Activated naive CD4-positive, alpha-beta T cell treated with anti-CD3 and anti-CD28 coated beads for 36 hours (primary cell): Measurements from ENCODE around the gene SUGP2. TPM values are rescaled to one million over a fixed set of nuclear protein-coding genes. Genes with fewer than 3 reads are reported as not detected.
"Not testable (repeated sequence)": the region's sequence is repeated elsewhere in the genome, so short reads cannot be mapped to it uniquely, and the experiment has no call there.

Experiments
- CTCF ChIA-PET: fragments of 350-600 bp; sonication (Branson Sonifier 250); formaldehyde crosslinking; loops from one replicate; lab custom pipeline; 2021; ENCODE audit warnings: antibody characterized with exemption; lab: Charles Lee
- DNase-seq: peaks from one replicate; pipeline ENCODE4 v3.0.0-alpha.2; 2020
- H3K27ac Mint-ChIP-seq: one replicate; pipeline ENCODE4 v1.8.0; 2021; ENCODE audit warnings: mild to moderate bottlenecking, mixed read lengths
- H3K27me3 Mint-ChIP-seq: one replicate; pipeline ENCODE4 v1.8.0; 2021; ENCODE audit warnings: low read depth, mixed read lengths
- H3K36me3 Mint-ChIP-seq: one replicate; pipeline ENCODE4 v1.8.0; 2021; ENCODE audit warnings: low read depth, mixed read lengths
- H3K4me1 Mint-ChIP-seq: one replicate; pipeline ENCODE4 v1.8.0; 2021; ENCODE audit warnings: low read depth, mixed read lengths
- H3K4me3 Mint-ChIP-seq: one replicate; pipeline ENCODE4 v1.8.0; 2021; ENCODE audit warnings: mild to moderate bottlenecking, moderate library complexity, mixed read lengths
- H3K9me3 Mint-ChIP-seq: one replicate; pipeline ENCODE4 v1.8.0; 2021; ENCODE audit warnings: mixed read lengths
- intact Hi-C: fragments of 100-400 bp; cut with micrococcal nuclease; formaldehyde crosslinking; loops from one replicate; pipeline ENCODE4 v1.15.1; 2023
- total RNA-seq, 2 experiments: library from RNA; stranded (reverse); gene quantifications; one replicate each; pipeline ENCODE4 v1.2.3, GENCODE V29; 2021

Gene SUGP2
- total RNA-seq, 2 experiments from 2014 or later: 149 to 154 TPM

DNA sequence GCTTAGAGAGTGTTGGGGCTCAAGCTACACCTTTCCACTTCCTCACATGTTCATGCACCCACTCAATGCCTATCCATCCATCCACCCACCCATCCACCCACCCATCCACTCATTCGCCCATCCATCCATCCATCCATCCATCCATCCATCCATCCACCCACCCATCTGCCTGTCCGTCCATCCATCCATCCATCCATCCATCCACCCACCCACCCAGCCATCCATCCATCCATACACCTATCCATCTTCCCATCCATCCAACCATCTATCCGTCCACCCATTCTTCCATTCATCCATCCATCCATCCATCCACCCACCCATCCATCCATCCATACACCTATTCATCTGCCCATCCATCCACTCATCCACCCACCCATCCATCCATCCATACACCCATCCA, 79.2 kb downstream of the SUGP2 start:
- no peaks in the 10 kb centered on the region for H3K27me3 Mint-ChIP-seq
- H3K4me3 Mint-ChIP-seq: no peak overlapping the region
- no peak overlapping the region for H3K27ac Mint-ChIP-seq
- no peak for DNase-seq
- no peaks in the 10 kb centered on the region for H3K9me3 Mint-ChIP-seq
- CTCF ChIA-PET: no interaction called here
- H3K4me1 Mint-ChIP-seq: no peaks in the 10 kb centered on the region
- H3K36me3 Mint-ChIP-seq: no peaks in the 10 kb centered on the region
- intact Hi-C loops: no loop called here

DNA sequence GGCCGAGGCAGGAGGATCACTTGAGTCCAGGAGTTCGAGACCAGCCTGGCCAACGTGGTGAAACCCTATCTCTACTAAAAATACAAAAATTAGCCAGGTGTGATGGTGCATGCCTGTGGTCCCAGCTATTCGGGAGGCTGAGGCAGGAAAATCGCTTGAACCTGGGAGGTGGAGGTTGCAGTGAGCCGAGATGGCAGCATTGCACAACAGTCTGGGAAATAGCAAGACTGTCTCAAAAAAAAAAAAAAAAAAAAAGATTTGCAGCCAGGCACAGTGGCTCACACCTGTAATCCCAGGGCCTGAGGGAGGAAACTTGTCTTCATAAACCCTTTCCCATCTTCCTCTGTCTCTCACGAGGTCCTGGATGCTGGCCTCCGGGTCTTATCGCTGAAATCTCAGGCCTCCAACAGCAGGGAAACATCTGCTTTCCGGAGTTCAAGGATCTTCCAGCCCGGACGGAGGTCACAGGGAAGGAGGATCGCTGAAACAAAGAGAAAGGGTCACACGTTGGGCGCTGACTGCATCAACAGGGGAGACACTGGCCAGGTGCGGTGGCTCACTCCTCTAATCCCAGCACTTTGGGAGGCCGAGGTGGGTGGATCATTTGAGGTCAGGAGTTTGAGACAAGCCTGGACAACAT, 80.8 kb downstream of the SUGP2 start:
- H3K27me3 Mint-ChIP-seq, DNase-seq, H3K9me3 Mint-ChIP-seq, H3K4me1 Mint-ChIP-seq, H3K4me3 Mint-ChIP-seq, H3K27ac Mint-ChIP-seq, H3K36me3 Mint-ChIP-seq, intact Hi-C loops: not testable (repeated sequence)
- CTCF ChIA-PET: interaction anchor here (0.6 to 0.7 kb wide), 2 partner anchors 359 to 363 kb away, joined by 3 read pairs; no protein-coding TSS in a partner anchor

DNA sequence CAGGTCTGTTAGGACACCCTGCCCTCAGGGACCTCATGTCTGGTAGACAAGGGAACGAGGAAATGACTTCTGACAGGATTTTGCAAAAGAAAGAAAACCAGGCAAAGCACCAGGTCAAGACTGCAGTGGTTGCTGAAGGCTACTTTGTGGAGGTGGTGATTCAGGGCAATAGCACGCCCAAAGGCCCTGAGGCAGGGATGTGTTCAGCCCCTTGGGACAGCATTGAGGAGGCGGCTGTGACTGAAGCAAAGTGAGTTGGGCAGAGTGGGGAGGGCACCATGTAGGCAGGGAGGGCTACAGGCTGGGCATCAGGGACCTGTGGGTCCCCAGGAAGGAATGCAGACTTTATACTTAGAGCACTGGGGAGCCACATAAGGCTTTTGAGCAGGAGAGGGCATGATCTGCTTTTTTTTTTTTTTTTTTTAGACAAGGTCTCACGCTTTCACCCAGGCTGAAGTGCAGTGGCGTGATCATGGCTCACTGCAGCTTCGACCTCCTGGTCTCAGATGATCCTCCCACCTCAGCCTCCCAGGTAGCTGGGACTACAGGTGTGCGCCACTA, 81.5 kb downstream of the SUGP2 start:
- Mint-ChIP-seq H3K27me3 (no peaks in the 10 kb centered on the region), H3K4me3 (no peak overlapping the region), H3K9me3 (no peaks in the 10 kb centered on the region), H3K27ac (no peak overlapping the region), H3K36me3 (no peaks in the 10 kb centered on the region), H3K4me1 (no peaks in the 10 kb centered on the region)
- DNase-seq: no peak
- CTCF ChIA-PET: interaction anchor here (0.7 kb wide), 1 partner anchor 363 kb away, joined by 3 read pairs; no protein-coding TSS in a partner anchor
- intact Hi-C loops: no loop called here

DNA sequence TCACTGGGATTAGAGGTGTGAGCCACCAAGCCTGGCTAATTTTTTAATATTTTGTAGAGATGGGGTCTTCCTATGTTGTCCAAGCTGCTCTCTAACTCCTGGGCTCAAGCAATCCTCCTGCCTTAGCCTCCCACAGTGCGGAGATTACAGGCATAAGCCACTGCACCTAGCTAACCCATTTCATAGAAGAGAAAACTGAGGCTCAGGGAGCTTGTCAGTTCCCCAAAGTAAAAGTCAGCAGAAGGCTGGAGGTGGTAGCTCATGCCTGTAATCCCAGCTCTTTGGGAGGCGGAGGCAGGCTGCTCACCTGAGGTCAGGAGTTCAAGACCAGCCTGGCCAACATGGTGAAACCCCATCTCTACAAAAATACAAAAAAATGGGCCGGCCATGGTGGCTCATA, 83.5 kb downstream of the SUGP2 start:
- CTCF ChIA-PET: no interaction called here

DNA sequence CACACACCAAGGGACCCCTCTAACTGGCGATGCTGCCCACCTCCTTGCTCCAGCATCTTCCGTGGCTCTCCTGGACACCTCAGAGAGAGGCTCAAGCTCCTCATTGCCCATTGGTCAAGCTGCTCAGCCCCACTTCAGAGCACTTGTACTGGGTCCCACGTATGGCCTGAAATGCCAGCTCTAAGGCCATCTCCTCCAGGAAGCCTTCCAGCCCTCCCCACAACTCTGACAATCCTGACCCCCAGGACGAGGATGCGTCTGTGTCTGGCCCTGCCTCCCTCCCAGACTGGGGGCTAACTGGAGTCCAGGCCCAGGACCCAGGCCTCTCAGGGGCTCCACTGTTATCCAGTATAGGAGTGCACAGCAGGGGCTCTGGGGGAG, 84.4 kb downstream of the SUGP2 start:
- no peak overlapping the region for H3K27ac Mint-ChIP-seq
- H3K27me3 Mint-ChIP-seq: peaks cover 3% of the 10 kb centered on the region
- no peak overlapping the region for H3K4me3 Mint-ChIP-seq
- intact Hi-C loops: no loop called here
- no peaks in the 10 kb centered on the region for H3K4me1 Mint-ChIP-seq
- CTCF ChIA-PET: interaction anchor here (1.0 kb wide), 1 partner anchor 11 kb away, joined by 4 read pairs; no protein-coding TSS in a partner anchor
- H3K9me3 Mint-ChIP-seq: no peaks in the 10 kb centered on the region
- no peak for DNase-seq
- H3K36me3 Mint-ChIP-seq: no peaks in the 10 kb centered on the region

More for the DNA sequence above, 83.5 kb downstream of the SUGP2 start:
- Mint-ChIP-seq H3K27me3 (peaks cover 3% of the 10 kb centered on the region), H3K9me3 (no peaks in the 10 kb centered on the region), H3K27ac (no peak overlapping the region), H3K4me3 (no peak overlapping the region), H3K36me3 (no peaks in the 10 kb centered on the region), H3K4me1 (no peaks in the 10 kb centered on the region)
- intact Hi-C loops: no loop called here
- no peak for DNase-seq

DNA sequence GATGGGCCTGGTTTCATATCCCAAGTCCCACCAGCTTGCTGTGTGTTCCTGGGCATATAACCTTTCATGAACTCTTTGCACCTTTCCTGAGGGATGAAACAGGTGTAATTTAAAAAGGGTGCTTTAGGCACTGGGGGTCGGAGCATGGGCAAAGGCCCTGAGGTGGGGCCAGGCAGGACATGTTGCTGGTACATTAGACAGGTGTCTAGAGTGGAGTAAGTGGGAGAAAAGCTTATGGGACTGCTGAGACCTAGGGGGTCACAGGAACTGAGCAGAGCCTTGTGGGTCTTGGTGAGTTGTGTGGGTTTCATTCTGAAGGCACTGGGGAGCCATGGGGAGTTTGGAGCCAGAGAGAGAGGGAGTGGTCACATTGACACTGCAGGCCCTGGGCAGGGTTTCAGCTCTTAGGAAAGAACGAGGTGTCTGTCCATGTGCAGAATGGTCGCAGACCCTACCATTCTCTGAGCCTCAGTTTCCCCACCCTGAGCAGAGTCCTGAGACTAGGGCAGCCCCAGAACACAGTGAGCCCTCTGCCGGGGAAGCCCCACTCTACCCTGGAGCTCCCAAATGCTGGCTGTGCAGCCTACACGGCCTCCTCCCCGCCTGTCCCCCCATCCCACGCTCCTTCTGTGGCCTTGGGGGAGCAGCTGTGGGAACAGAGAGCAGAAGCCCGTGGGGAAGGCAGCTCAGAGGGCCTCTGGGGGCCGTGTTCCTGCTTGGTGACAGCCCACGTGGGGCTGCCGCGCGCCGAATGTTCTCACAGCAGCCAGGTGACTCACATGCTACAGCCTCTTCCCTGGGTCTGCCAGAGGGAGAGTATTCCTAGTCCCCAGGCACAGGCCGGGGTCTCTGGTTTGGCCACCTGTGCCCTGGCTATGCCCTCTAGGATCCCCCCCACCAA, 85.0 kb downstream of the SUGP2 start:
- Mint-ChIP-seq H3K36me3 (no peaks in the 10 kb centered on the region), H3K27me3 (peaks cover 3% of the 10 kb centered on the region), H3K9me3 (no peaks in the 10 kb centered on the region), H3K4me1 (no peaks in the 10 kb centered on the region), H3K4me3 (no peak overlapping the region), H3K27ac (no peak overlapping the region)
- CTCF ChIA-PET: interaction anchor here (0.6 to 1.1 kb wide), 5 partner anchors 11 to 205 kb away, joined by 3 to 5 read pairs (median 4); partner anchors contain the start of gene COMP
- intact Hi-C loops: no loop called here
- no peak for DNase-seq

DNA sequence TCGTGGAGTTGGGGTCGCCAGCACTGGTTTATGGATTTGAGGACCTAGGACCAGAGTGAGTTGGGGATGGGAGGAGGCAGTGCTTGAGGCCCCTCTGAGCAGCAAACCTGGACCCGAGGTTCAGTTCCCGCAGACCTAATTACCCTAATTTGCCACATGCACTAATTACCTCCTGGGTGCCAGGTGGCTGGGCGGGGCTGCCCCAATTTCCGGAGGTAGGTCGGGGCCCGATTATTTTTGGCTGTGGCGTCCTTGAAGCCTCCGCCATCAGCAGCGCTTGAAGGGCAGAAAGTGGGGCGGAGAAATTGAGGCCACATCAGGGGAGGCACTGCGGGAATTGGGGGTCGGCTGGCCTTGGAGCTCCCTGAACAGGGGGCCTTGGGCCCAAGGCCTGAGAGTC, 86.4 kb downstream of the SUGP2 start:
- Mint-ChIP-seq H3K36me3 (no peaks in the 10 kb centered on the region), H3K27ac (no peak overlapping the region), H3K4me3 (no peak overlapping the region), H3K27me3 (peaks cover 12% of the 10 kb centered on the region), H3K4me1 (no peaks in the 10 kb centered on the region), H3K9me3 (no peaks in the 10 kb centered on the region)
- no peak for DNase-seq
- intact Hi-C loops: no loop called here
- CTCF ChIA-PET: interaction anchor here (0.5 kb wide), 1 partner anchor 169 kb away, joined by 4 read pairs; no protein-coding TSS in a partner anchor

DNA sequence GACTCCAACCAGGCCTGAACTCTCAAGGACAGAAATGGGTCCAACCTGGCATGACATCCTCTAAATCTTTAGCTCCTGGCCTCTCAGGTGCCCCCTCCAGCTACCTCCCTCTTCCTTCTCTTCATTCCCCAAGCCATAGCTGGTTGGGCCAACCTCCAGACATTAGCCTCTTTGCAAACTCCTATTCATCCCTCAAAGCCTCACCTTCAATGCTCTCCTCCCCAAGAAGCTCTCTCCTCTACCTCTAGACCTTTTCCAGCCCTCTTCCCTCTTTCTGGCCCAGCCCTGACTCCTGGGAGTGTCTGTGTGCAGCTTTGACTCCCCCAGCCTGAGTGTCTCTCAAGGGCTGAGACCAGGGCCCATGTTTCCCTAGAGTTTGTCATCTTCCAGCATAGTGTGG, 87.0 kb downstream of the SUGP2 start:
- intact Hi-C loops: no loop called here
- Mint-ChIP-seq H3K36me3 (no peaks in the 10 kb centered on the region), H3K4me1 (peaks cover 3% of the 10 kb centered on the region), H3K4me3 (no peak overlapping the region), H3K9me3 (no peaks in the 10 kb centered on the region), H3K27ac (no peak overlapping the region), H3K27me3 (peaks cover 17% of the 10 kb centered on the region)
- DNase-seq: no peak
- CTCF ChIA-PET: no interaction called here

DNA sequence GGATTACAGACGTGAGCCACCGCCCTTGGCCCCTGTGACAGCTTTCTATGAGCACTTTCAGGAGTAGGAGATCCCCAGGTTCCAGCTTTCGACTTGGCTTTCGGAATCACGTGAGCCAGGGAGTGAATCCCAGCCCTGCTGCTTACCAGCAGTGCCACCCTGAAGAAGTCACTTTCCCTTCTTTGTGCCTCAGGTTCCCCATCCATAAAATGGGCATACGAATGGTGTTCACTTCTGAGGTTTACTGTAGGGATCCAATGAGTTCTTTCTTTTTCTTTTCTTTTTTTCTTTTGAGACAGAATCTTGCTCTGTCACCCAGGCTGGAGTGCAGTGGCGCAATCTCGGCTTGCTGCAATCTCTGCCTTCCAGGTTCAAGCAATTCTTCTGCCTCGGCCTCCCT, 88.0 kb downstream of the SUGP2 start:
- peaks cover 20% of the 10 kb centered on the region for H3K27me3 Mint-ChIP-seq
- H3K27ac Mint-ChIP-seq: no peak overlapping the region
- CTCF ChIA-PET: interaction anchor here (0.9 kb wide), 1 partner anchor 115 kb away, joined by 3 read pairs; no protein-coding TSS in a partner anchor
- peaks cover 6% of the 10 kb centered on the region for H3K4me1 Mint-ChIP-seq
- intact Hi-C loops: no loop called here
- no peaks in the 10 kb centered on the region for H3K9me3 Mint-ChIP-seq
- DNase-seq: no peak
- H3K4me3 Mint-ChIP-seq: no peak overlapping the region
- H3K36me3 Mint-ChIP-seq: no peaks in the 10 kb centered on the region

DNA sequence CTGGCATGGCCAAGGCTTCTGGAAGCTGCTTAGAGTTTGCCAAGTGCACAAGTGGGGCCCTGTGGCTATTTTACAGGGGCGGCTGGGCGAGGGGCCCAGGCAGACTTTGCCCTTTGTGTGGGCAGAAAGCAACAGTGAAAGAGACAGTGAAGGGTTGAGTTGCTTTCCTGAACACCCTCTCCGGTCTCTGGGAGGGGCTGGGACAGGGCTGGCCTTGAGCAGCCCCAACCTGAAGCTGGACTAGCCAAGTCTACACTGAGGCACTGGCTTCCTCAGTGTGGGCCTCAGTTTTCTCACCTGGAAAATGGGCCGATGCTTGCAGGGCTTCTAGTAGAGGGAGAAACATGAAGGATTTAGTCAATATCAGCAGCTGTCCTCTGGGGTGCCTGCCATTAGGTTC, 89.9 kb downstream of the SUGP2 start:
- H3K27ac Mint-ChIP-seq: no peak overlapping the region
- H3K9me3 Mint-ChIP-seq: no peaks in the 10 kb centered on the region
- H3K4me1 Mint-ChIP-seq: peaks cover 9% of the 10 kb centered on the region
- CTCF ChIA-PET: no interaction called here
- no peak for DNase-seq
- peaks cover 29% of the 10 kb centered on the region for H3K27me3 Mint-ChIP-seq
- H3K4me3 Mint-ChIP-seq: no peak overlapping the region
- H3K36me3 Mint-ChIP-seq: no peaks in the 10 kb centered on the region
- intact Hi-C loops: no loop called here

DNA sequence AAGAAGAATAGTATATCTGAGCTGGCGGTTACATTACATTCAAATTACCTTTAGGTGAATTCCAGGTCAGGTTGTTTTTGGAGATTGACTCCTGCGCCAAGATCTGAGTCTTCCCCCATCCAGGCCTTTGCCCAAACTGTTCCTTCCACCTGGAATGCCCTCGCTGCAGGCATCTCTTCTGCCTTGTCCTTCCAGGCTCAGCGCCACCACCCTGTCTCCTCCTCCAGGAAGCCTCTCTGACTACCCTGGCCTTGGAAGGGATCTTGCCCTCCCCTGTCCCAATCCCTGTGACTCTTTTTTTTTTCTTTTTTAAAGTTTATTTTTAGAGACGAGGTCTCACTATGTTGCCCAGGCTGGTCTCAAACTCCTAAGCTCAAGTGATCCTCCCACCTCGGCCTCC, 90.6 kb downstream of the SUGP2 start:
- intact Hi-C loops: no loop called here
- Mint-ChIP-seq H3K9me3 (no peaks in the 10 kb centered on the region), H3K36me3 (no peaks in the 10 kb centered on the region), H3K27ac (no peak overlapping the region), H3K4me3 (no peak overlapping the region), H3K27me3 (peaks cover 29% of the 10 kb centered on the region), H3K4me1 (peaks cover 9% of the 10 kb centered on the region)
- DNase-seq: no peak
- CTCF ChIA-PET: no interaction called here

DNA sequence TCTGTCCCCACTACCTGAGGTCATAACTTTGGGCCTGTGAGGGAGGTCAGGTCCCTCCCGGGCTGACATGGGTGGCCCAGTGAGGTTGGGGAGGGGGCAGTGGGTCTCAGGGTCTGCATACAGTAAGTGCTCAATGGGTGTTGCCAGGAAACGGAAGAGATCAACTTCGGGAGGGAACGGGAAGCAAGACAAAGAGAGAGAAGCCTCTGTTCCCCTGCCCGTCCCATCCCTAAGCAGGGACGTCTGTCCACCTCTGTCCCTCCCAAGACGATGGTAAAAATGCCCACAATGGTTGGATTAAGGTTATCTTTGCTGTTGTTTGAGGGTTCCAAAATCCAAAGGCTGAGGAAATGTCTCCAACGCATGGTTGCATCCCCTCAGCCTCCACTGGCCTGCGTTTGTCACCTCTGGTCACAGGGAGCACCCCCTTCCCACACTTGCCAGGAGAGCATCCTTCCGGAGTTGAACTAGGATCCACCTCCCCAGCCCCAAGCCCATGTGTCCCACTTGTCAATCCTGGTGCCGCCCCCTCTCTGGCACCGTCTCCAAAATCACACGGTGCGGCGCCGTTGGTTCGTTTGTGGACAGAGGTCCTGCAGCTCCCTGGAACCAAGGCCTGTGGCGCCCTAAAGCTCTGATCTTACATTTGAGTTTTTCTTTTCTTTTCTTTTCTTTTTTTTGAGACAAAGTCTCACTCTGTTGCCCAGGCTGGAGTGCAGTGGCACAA, 91.5 kb downstream of the SUGP2 start:
- peaks cover 29% of the 10 kb centered on the region for H3K27me3 Mint-ChIP-seq
- DNase-seq: no peak
- no peaks in the 10 kb centered on the region for H3K36me3 Mint-ChIP-seq
- no peaks in the 10 kb centered on the region for H3K9me3 Mint-ChIP-seq
- H3K4me1 Mint-ChIP-seq: peaks cover 9% of the 10 kb centered on the region
- intact Hi-C loops: loop anchor here (1.0 kb wide), 1 partner anchor 22 kb away; the partner anchor contains the start of genes COPE and DDX49
- H3K27ac Mint-ChIP-seq: no peak overlapping the region
- CTCF ChIA-PET: no interaction called here
- peak overlapping the region; percentile 30 for H3K4me3 Mint-ChIP-seq
